GM23338 (cell line): ENCODE data around the gene SND1. TPM values are rescaled to one million over a fixed set of nuclear protein-coding genes. Genes with fewer than 3 reads are reported as not detected.
A peak's percentile ranks its signal among the peaks of the same experiment; 100 is the strongest.

Experiments
- ATAC-seq: fragments of 200-7000 bp; cut with Tn5 transposase; 3 replicates; pipeline ENCODE4 v1.9.1; 2020
- DNase-seq: peaks from one replicate; pipeline ENCODE4 v3.0.0-alpha.2; 2015; ENCODE audit warnings: low spot score
- H2AFZ ChIP-seq: fragments of 200-600 bp; sonication (generic); 2 replicates; pipeline ENCODE4 v1.8.0; 2016; ENCODE audit warnings: antibody characterized with exemption, mild to moderate bottlenecking, moderate library complexity
- H3F3A ChIP-seq: fragments of 200-600 bp; sonication (generic); replicated peaks from 2 replicates; pipeline ENCODE4 v1.8.0; 2017; ENCODE audit warnings: antibody characterized with exemption, mixed run types, low read depth
- H3K27ac ChIP-seq: fragments of 200-600 bp; sonication (generic); 2 replicates; pipeline ENCODE4 v1.6.1; 2016; ENCODE audit warnings: low read depth
- H3K27me3 ChIP-seq: fragments of 200-600 bp; sonication (generic); 2 replicates; pipeline ENCODE4 v1.8.0; 2016; ENCODE audit warnings: mild to moderate bottlenecking, mixed run types, moderate library complexity; ENCODE audit not compliant: insufficient read depth
- H3K36me3 ChIP-seq: fragments of 200-600 bp; sonication (generic); 2 replicates; pipeline ENCODE4 v1.8.0; 2016; ENCODE audit warnings: mild to moderate bottlenecking; ENCODE audit not compliant: insufficient read depth
- H3K4me1 ChIP-seq: fragments of 200-600 bp; sonication (generic); 2 replicates; pipeline ENCODE4 v1.8.0; 2016; ENCODE audit warnings: mild to moderate bottlenecking, moderate library complexity; ENCODE audit not compliant: insufficient read depth
- H3K4me2 ChIP-seq: fragments of 200-600 bp; sonication (generic); 2 replicates; pipeline ENCODE4 v1.7.1; 2017; ENCODE audit warnings: mixed run types
- H3K4me3 ChIP-seq: fragments of 200-600 bp; sonication (generic); 2 replicates; pipeline ENCODE4 v1.6.1; 2016; ENCODE audit warnings: mixed run types
- H3K79me2 ChIP-seq: fragments of 200-600 bp; sonication (generic); replicated peaks from 2 replicates; pipeline ENCODE4 v1.8.0; 2017; ENCODE audit warnings: mild to moderate bottlenecking; ENCODE audit not compliant: insufficient read depth
- H3K9me2 ChIP-seq: fragments of 200-600 bp; sonication (generic); 2 replicates; pipeline ENCODE4 v1.8.0; 2017; ENCODE audit not compliant: insufficient read depth
- H4K20me1 ChIP-seq: fragments of 200-600 bp; sonication (generic); replicated peaks from 2 replicates; pipeline ENCODE4 v1.8.0; 2017; ENCODE audit warnings: mild to moderate bottlenecking; ENCODE audit not compliant: insufficient read depth
- H3K27ac Mint-ChIP-seq: 2 replicates; pipeline ENCODE4 v1.8.0; 2020; ENCODE audit warnings: inconsistent platforms, mild to moderate bottlenecking, moderate library complexity, mixed read lengths
- H3K27me3 Mint-ChIP-seq: 3 replicates; pipeline ENCODE4 v1.8.0; 2022; ENCODE audit warnings: low read depth, mild to moderate bottlenecking, moderate library complexity, mixed read lengths, inconsistent platforms; ENCODE audit not compliant: insufficient read depth, poor library complexity
- H3K36me3 Mint-ChIP-seq: 3 replicates; pipeline ENCODE4 v1.8.0; 2021; ENCODE audit warnings: low read depth, mild to moderate bottlenecking, inconsistent platforms, moderate library complexity, mixed read lengths
- H3K4me1 Mint-ChIP-seq: 3 replicates; pipeline ENCODE4 v1.8.0; 2020; ENCODE audit warnings: mild to moderate bottlenecking, inconsistent platforms, mixed read lengths
- H3K4me3 Mint-ChIP-seq: 3 replicates; pipeline ENCODE4 v1.8.0; 2021; ENCODE audit warnings: moderate library complexity, mild to moderate bottlenecking, inconsistent platforms, mixed read lengths
- H3K9me3 Mint-ChIP-seq: 3 replicates; pipeline ENCODE4 v1.8.0; 2020; ENCODE audit warnings: moderate library complexity, mild to moderate bottlenecking, inconsistent platforms, mixed read lengths
- CREB1 ChIP-seq: fragments of 250-450 bp; sonication (Bioruptor Pico); IDR thresholded peaks from 2 replicates; pipeline ENCODE4 v1.5.0; 2020; ENCODE audit warnings: low read depth, mild to moderate bottlenecking, moderate library complexity
- ETS1 ChIP-seq: IDR thresholded peaks from 2 replicates; pipeline ENCODE4 v1.6.1; 2016; ENCODE audit warnings: antibody characterized with exemption
- EZH2 ChIP-seq: fragments of 200-600 bp; sonication (generic); IDR thresholded peaks from one replicate; pipeline ENCODE4 v1.8.0; 2017; ENCODE audit warnings: antibody characterized with exemption, mild to moderate bottlenecking, low read depth; ENCODE audit not compliant: unreplicated experiment
- EZH2phosphoT487 ChIP-seq: fragments of 200-600 bp; sonication (generic); IDR thresholded peaks from one replicate; pipeline ENCODE4 v1.8.1; 2018; ENCODE audit warnings: antibody characterized with exemption; ENCODE audit not compliant: unreplicated experiment
- JUNB ChIP-seq: IDR thresholded peaks from one replicate; pipeline ENCODE4 v1.6.1; 2016; ENCODE audit warnings: antibody characterized with exemption; ENCODE audit not compliant: unreplicated experiment
- NANOG ChIP-seq: IDR thresholded peaks from 2 replicates; pipeline ENCODE4 v1.6.1; 2016; ENCODE audit warnings: antibody characterized with exemption, borderline replicate concordance
- POLR2AphosphoS5 ChIP-seq: IDR thresholded peaks from 2 replicates; pipeline ENCODE4 v1.6.1; 2016; ENCODE audit warnings: antibody characterized with exemption, low read depth
- REST ChIP-seq: IDR thresholded peaks from one replicate; pipeline ENCODE4 v1.6.1; 2018; ENCODE audit warnings: antibody characterized with exemption; ENCODE audit not compliant: unreplicated experiment
- STAT1 ChIP-seq: IDR thresholded peaks from one replicate; pipeline ENCODE4 v1.6.1; 2016; ENCODE audit warnings: antibody characterized with exemption; ENCODE audit not compliant: unreplicated experiment
- ZNF331 ChIP-seq: fragments of 250-450 bp; sonication (Bioruptor Pico); IDR thresholded peaks from 2 replicates; pipeline ENCODE4 v1.5.0; 2020; ENCODE audit warnings: low read depth, mild to moderate bottlenecking, moderate library complexity
- polyA plus RNA-seq: library from polyadenylated mRNA; unstranded; fragments of >200 nt; fragmentation: Nextera tagmentation; extraction: Ambion mirVana; gene quantifications from 2 replicates; pipeline ENCODE4 v1.2.1, GENCODE V29; 2016
- total RNA-seq: library from RNA; depleted of rRNA; stranded (reverse); fragments of >200 nt; shearing (Covaris generic); gene quantifications from 2 replicates; pipeline ENCODE4 v1.2.3, GENCODE V29; 2014

The SND1 gene
- total and polyA plus RNA-seq, 2 experiments from 2014 or later = 107 to 254 TPM

- TF ChIP-seq REST (no peak), NANOG (no peak), ZNF331 (no peak), STAT1 (no peak), ETS1 (no peak), EZH2 (no peak), CREB1 (no peak), POLR2AphosphoS5 (no peak), EZH2phosphoT487 (no peak), JUNB (no peak)
- peaks cover 4% of the 10 kb centered on the region for H3K9me3 Mint-ChIP-seq
- no peak overlapping the region for H3K4me3 Mint-ChIP-seq
- Histone ChIP-seq H3K36me3 (no peaks in the 10 kb centered on the region), H3K4me3 (no peak overlapping the region), H3F3A (no peaks in the 10 kb centered on the region), H3K27ac (no peak overlapping the region), H3K4me1 (no peaks in the 10 kb centered on the region), H3K4me2 (no peak overlapping the region), H2AFZ (no peak overlapping the region), H3K27me3 (no peaks in the 10 kb centered on the region), H4K20me1 (no peaks in the 10 kb centered on the region), H3K79me2 (peaks cover 7% of the 10 kb centered on the region; the same call in 1 of the 2 replicates), H3K9me2 (no peaks in the 10 kb centered on the region)
- no peak for ATAC-seq
- peaks cover 15% of the 10 kb centered on the region for H3K36me3 Mint-ChIP-seq
- no peak for DNase-seq
- peak overlapping the region; percentile 61; the same call in 1 of the 2 replicates for H3K27ac Mint-ChIP-seq
- no peaks in the 10 kb centered on the region for H3K27me3 Mint-ChIP-seq
- no peaks in the 10 kb centered on the region for H3K4me1 Mint-ChIP-seq
Observed at GRCh38 chr7:127961786-127962453, 309.9 kb downstream of the SND1 start.

DNA sequence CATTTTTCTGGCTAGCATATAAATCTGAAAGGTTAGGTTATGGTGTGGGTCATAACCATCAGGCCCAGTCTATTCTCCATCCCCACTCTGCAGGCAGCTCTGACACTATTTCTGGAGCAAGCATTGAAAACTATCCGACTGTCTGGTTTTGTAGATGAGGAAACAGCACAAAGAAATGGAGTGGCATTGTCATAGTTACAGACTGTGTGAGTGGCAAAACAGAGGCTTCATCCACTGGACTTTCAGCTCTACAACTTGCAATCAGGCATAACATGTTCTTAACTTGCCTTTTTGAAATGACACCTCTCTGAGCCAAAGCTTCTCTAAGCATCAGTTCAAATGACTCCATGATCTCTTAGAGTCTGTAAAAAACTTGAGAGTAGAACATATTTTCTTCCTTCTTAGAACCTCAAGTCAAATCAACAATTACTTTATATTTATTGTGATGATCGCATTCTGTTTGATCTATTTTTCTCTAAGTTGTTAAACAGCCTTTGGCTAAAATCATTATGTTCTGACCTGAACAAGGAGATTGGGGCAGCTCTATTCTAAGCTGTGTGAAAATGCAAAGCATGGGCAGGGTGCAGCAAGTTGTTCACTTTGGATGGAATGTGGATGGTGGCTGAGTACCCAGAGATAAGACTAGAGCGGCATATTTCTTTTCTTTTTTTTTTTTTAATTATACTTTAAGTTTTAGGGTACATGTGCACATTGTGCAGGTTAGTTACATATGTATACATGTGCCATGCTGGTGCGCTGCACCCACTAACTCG lies 310.8 kb downstream of the SND1 start:
- Histone ChIP-seq H3K9me2 (no peaks in the 10 kb centered on the region), H3K4me3 (no peak overlapping the region), H3K4me1 (no peaks in the 10 kb centered on the region), H3K36me3 (no peaks in the 10 kb centered on the region), H3K27me3 (no peaks in the 10 kb centered on the region), H2AFZ (no peak overlapping the region), H3F3A (no peaks in the 10 kb centered on the region), H3K79me2 (peaks cover 7% of the 10 kb centered on the region), H4K20me1 (no peaks in the 10 kb centered on the region), H3K4me2 (no peak overlapping the region), H3K27ac (no peak overlapping the region)
- Mint-ChIP-seq H3K4me3 (no peak overlapping the region), H3K4me1 (no peaks in the 10 kb centered on the region), H3K27ac (no peak overlapping the region), H3K36me3 (peaks cover 15% of the 10 kb centered on the region), H3K27me3 (no peaks in the 10 kb centered on the region), H3K9me3 (peaks cover 4% of the 10 kb centered on the region)
- no peak for ATAC-seq
- DNase-seq = no peak
- no peak for TF ChIP-seq EZH2
- TF ChIP-seq ZNF331 = no peak
- no peak for TF ChIP-seq JUNB
